Hematopoietic multipotent progenitor cell treated with erythropoietin and hydrocortisone succinate and interleukin-3 and kit ligand, for 8 days (in vitro differentiated cells): ENCODE data around the gene LHX4.

Source experiments
- DNase-seq: peaks from one replicate; pipeline ENCODE4 v3.0.0-alpha.2; 2015

The LHX4 gene

GRCh38 chr1:180247061-180247460, 17.0 kb downstream of the LHX4 start:
- DNase-seq: no peak

GRCh38 chr1:180247580-180247979, 17.5 kb downstream of the LHX4 start:
- DNase-seq: no peak

GRCh38 chr1:180248176-180248575, 18.1 kb downstream of the LHX4 start:
- DNase-seq: no peak

GRCh38 chr1:180248731-180249681, 18.9 kb downstream of the LHX4 start:
- peak; percentile 51 for DNase-seq

- DNase-seq: no peak
These were observed 19.8 kb downstream of the LHX4 start for GRCh38 chr1:180249725-180250498.

- no peak for DNase-seq
These were observed 20.4 kb downstream of the LHX4 start for GRCh38 chr1:180250499-180250770.

GRCh38 chr1:180250883-180251509, 20.9 kb downstream of the LHX4 start:
- no peak for DNase-seq

GRCh38 chr1:180251526-180252305, 21.7 kb downstream of the LHX4 start:
- DNase-seq: no peak

GRCh38 chr1:180252638-180253536, 22.8 kb downstream of the LHX4 start:
- peak; percentile 70 for DNase-seq

- no peak for DNase-seq
These were observed 23.8 kb downstream of the LHX4 start for GRCh38 chr1:180253585-180254495.

- no peak for DNase-seq
These were observed 24.4 kb downstream of the LHX4 start for GRCh38 chr1:180254496-180254819.

- DNase-seq: no peak
These were observed 24.8 kb downstream of the LHX4 start for GRCh38 chr1:180254854-180255253.

GRCh38 chr1:180255536-180256340, 25.7 kb downstream of the LHX4 start:
- no peak for DNase-seq

- no peak for DNase-seq
These were observed 26.4 kb downstream of the LHX4 start for GRCh38 chr1:180256341-180257027.

GRCh38 chr1:180257028-180257386, 26.9 kb downstream of the LHX4 start:
- no peak for DNase-seq

- DNase-seq: no peak
These were observed 27.4 kb downstream of the LHX4 start for GRCh38 chr1:180257486-180257885.

GRCh38 chr1:180258290-180258689, 28.2 kb downstream of the LHX4 start:
- DNase-seq: no peak

- DNase-seq: no peak
These were observed 28.9 kb downstream of the LHX4 start for GRCh38 chr1:180258935-180259334.
